HAP-1 (cell line): ENCODE results near the gene NOTUM.

Experiments
- DNase-seq, 2 experiments: peaks; one replicate each; pipeline ENCODE4 v3.0.0-alpha.2; 2016 to 2020; ENCODE audit warnings: low spot score in 2 of 2
- H3K27me3 ChIP-seq: fragments of 250-450 bp; sonication (Bioruptor Pico); 2 replicates; pipeline ENCODE4 v1.5.1; 2020; ENCODE audit warnings: low read depth, mild to moderate bottlenecking, moderate library complexity
- H3K36me3 ChIP-seq: fragments of 250-450 bp; sonication (Bioruptor Pico); replicated peaks from 2 replicates; pipeline ENCODE4 v1.5.1; 2020; ENCODE audit warnings: mild to moderate bottlenecking
- H3K4me1 ChIP-seq: fragments of 250-450 bp; sonication (Bioruptor Pico); 2 replicates; pipeline ENCODE4 v1.5.1; 2020; ENCODE audit warnings: mild to moderate bottlenecking
- H3K4me3 ChIP-seq: fragments of 250-450 bp; sonication (Bioruptor Pico); 2 replicates; pipeline ENCODE4 v1.5.1; 2020; ENCODE audit warnings: mild to moderate bottlenecking, moderate library complexity
- H3K9me3 ChIP-seq: fragments of 250-450 bp; sonication (Bioruptor Pico); 2 replicates; pipeline ENCODE4 v1.5.1; 2020; ENCODE audit warnings: mild to moderate bottlenecking, moderate library complexity
- in situ Hi-C: fragments of 300-500 bp; cut with MboI; formaldehyde crosslinking; loops from 3 replicates; pipeline ENCODE4 v1.14.3; 2020; ENCODE audit warnings: low sequenced_read_pairs, inconsistent platforms, mixed read lengths

The NOTUM gene

GRCh38 chr17:81917565-81918332 is 43.2 kb downstream of the NOTUM start, which contains the start of gene SIRT7:
SIRT7 (minus strand) TSS chr17:81918176; CDS start chr17:81918131, 45 bp downstream.
- Histone ChIP-seq H3K4me1 (peaks cover 7% of the 10 kb centered on the region), H3K4me3 (peak within 1 kb of the TSS; percentile 54), H3K27me3 (no peaks in the 10 kb centered on the region), H3K9me3 (no peaks in the 10 kb centered on the region), H3K36me3 (peaks cover 57% of the 10 kb centered on the region)
- in situ Hi-C loops, result no loop called here
- DNase-seq, result peak; percentile 77 to 84

GRCh38 chr17:81916234-81917001 is 44.6 kb downstream of the NOTUM start:
- peaks cover 7% of the 10 kb centered on the region for H3K4me1 ChIP-seq
- no peaks in the 10 kb centered on the region for H3K27me3 ChIP-seq
- H3K9me3 ChIP-seq, result no peaks in the 10 kb centered on the region
- peak overlapping the region; percentile 54 for H3K4me3 ChIP-seq
- DNase-seq, result no peak
- H3K36me3 ChIP-seq, result peaks cover 51% of the 10 kb centered on the region
- in situ Hi-C loops, result no loop called here

GRCh38 chr17:81915331-81915730 is 45.7 kb downstream of the NOTUM start:
- H3K36me3 ChIP-seq, result peaks cover 47% of the 10 kb centered on the region
- no peak overlapping the region for H3K4me3 ChIP-seq
- no peaks in the 10 kb centered on the region for H3K9me3 ChIP-seq
- in situ Hi-C loops, result no loop called here
- no peak for DNase-seq
- no peaks in the 10 kb centered on the region for H3K27me3 ChIP-seq
- peaks cover 7% of the 10 kb centered on the region for H3K4me1 ChIP-seq

- Histone ChIP-seq H3K36me3 (peaks cover 47% of the 10 kb centered on the region), H3K4me3 (no peak overlapping the region), H3K9me3 (no peaks in the 10 kb centered on the region), H3K27me3 (no peaks in the 10 kb centered on the region), H3K4me1 (peaks cover 7% of the 10 kb centered on the region)
- in situ Hi-C loops, result no loop called here
- DNase-seq, result no peak
Measured at GRCh38 chr17:81914103-81914850, 46.7 kb downstream of the NOTUM start.

- peaks cover 49% of the 10 kb centered on the region for H3K36me3 ChIP-seq
Measured at GRCh38 chr17:81913394-81914102, 47.4 kb downstream of the NOTUM start.

GRCh38 chr17:81912441-81913309 is 48.3 kb downstream of the NOTUM start:
- no peak for DNase-seq
- in situ Hi-C loops, result no loop called here
- H3K4me1 ChIP-seq, result peaks cover 7% of the 10 kb centered on the region
- H3K27me3 ChIP-seq, result no peaks in the 10 kb centered on the region
- H3K4me3 ChIP-seq, result no peak overlapping the region
- H3K36me3 ChIP-seq, result peaks cover 56% of the 10 kb centered on the region
- no peaks in the 10 kb centered on the region for H3K9me3 ChIP-seq

More at GRCh38 chr17:81913394-81914102, 47.4 kb downstream of the NOTUM start:
- Histone ChIP-seq H3K9me3 (no peaks in the 10 kb centered on the region), H3K4me3 (no peak overlapping the region), H3K4me1 (peaks cover 7% of the 10 kb centered on the region), H3K27me3 (no peaks in the 10 kb centered on the region)
- no peak for DNase-seq
- in situ Hi-C loops, result no loop called here

GRCh38 chr17:81911969-81912368 is 49.0 kb downstream of the NOTUM start:
- in situ Hi-C loops, result no loop called here
- Histone ChIP-seq H3K4me3 (peak overlapping the region; percentile 17; the same call in 1 of the 2 replicates), H3K36me3 (peaks cover 59% of the 10 kb centered on the region), H3K4me1 (peaks cover 4% of the 10 kb centered on the region), H3K9me3 (no peaks in the 10 kb centered on the region), H3K27me3 (no peaks in the 10 kb centered on the region)
- DNase-seq, result no peak

GRCh38 chr17:81911277-81911961 is 49.6 kb downstream of the NOTUM start, which contains the start of gene PCYT2:
PCYT2 (minus strand) TSS chr17:81911399; CDS start chr17:81911355, 44 bp downstream.
- Histone ChIP-seq H3K27me3 (no peaks in the 10 kb centered on the region), H3K4me3 (peak within 1 kb of the TSS; percentile 70), H3K9me3 (no peaks in the 10 kb centered on the region), H3K4me1 (no peaks in the 10 kb centered on the region), H3K36me3 (peaks cover 61% of the 10 kb centered on the region)
- DNase-seq, result peak; percentile 82 to 95
- in situ Hi-C loops, result no loop called here

GRCh38 chr17:81910840-81911276 is 50.1 kb downstream of the NOTUM start:
- Histone ChIP-seq H3K27me3 (no peaks in the 10 kb centered on the region), H3K4me3 (peak overlapping the region; percentile 70), H3K36me3 (peaks cover 59% of the 10 kb centered on the region), H3K4me1 (no peaks in the 10 kb centered on the region), H3K9me3 (no peaks in the 10 kb centered on the region)
- in situ Hi-C loops, result no loop called here
- DNase-seq, result peak in 1 of 2 experiments; percentile 37

GRCh38 chr17:81909966-81910839 is 50.8 kb downstream of the NOTUM start:
- in situ Hi-C loops, result no loop called here
- Histone ChIP-seq H3K9me3 (no peaks in the 10 kb centered on the region), H3K4me1 (no peaks in the 10 kb centered on the region), H3K4me3 (peak overlapping the region; percentile 70), H3K36me3 (peaks cover 53% of the 10 kb centered on the region), H3K27me3 (no peaks in the 10 kb centered on the region)
- no peak for DNase-seq

- Histone ChIP-seq H3K27me3 (no peaks in the 10 kb centered on the region), H3K36me3 (peaks cover 47% of the 10 kb centered on the region), H3K4me3 (no peak overlapping the region), H3K4me1 (no peaks in the 10 kb centered on the region), H3K9me3 (no peaks in the 10 kb centered on the region)
- in situ Hi-C loops, result no loop called here
- no peak for DNase-seq
Measured at GRCh38 chr17:81909231-81909630, 51.8 kb downstream of the NOTUM start.
